SK-N-SH treated with all-trans-retinoic acid at 6 μM for 48 hours (cell line): Measurements from ENCODE around the gene PLEKHJ1.

Source experiments
- CREB5 ChIP-seq: fragments of 250-450 bp; sonication (Bioruptor Pico); IDR thresholded peaks from 2 replicates; pipeline ENCODE4 v1.5.1; 2020; ENCODE audit warnings: low read depth, mild to moderate bottlenecking, moderate library complexity
- ESRRG ChIP-seq: fragments of 250-450 bp; sonication (Bioruptor Pico); IDR thresholded peaks from 2 replicates; pipeline ENCODE4 v1.6.1; 2021; ENCODE audit warnings: mild to moderate bottlenecking
- GLIS3 ChIP-seq: fragments of 250-450 bp; sonication (Bioruptor Pico); IDR thresholded peaks from 2 replicates; pipeline ENCODE4 v1.5.0; 2020; ENCODE audit warnings: mild to moderate bottlenecking, moderate library complexity
- PATZ1 ChIP-seq: fragments of 250-450 bp; sonication (Bioruptor Pico); IDR thresholded peaks from 2 replicates; pipeline ENCODE4 v1.8.0; 2020; ENCODE audit warnings: mild to moderate bottlenecking, moderate library complexity, borderline replicate concordance
- TOX ChIP-seq: fragments of 250-450 bp; sonication (Bioruptor Pico); IDR thresholded peaks from 2 replicates; pipeline ENCODE4 v1.8.0; 2021; ENCODE audit warnings: mild to moderate bottlenecking, moderate library complexity, borderline replicate concordance
- ZC3H10 ChIP-seq: fragments of 250-450 bp; sonication (Bioruptor Pico); IDR thresholded peaks from 2 replicates; pipeline ENCODE4 v1.5.1; 2021; ENCODE audit warnings: mild to moderate bottlenecking, moderate library complexity
- ZFP3 ChIP-seq: fragments of 250-450 bp; sonication (Bioruptor Pico); IDR thresholded peaks from 2 replicates; pipeline ENCODE4 v1.5.0; 2020; ENCODE audit warnings: mild to moderate bottlenecking, moderate library complexity
- ZFP30 ChIP-seq: fragments of 450-650 bp; formaldehyde crosslinking; IDR thresholded peaks from 2 replicates; pipeline ENCODE4 v1.5.0; 2022; ENCODE audit warnings: mild to moderate bottlenecking, moderate library complexity

DNA sequence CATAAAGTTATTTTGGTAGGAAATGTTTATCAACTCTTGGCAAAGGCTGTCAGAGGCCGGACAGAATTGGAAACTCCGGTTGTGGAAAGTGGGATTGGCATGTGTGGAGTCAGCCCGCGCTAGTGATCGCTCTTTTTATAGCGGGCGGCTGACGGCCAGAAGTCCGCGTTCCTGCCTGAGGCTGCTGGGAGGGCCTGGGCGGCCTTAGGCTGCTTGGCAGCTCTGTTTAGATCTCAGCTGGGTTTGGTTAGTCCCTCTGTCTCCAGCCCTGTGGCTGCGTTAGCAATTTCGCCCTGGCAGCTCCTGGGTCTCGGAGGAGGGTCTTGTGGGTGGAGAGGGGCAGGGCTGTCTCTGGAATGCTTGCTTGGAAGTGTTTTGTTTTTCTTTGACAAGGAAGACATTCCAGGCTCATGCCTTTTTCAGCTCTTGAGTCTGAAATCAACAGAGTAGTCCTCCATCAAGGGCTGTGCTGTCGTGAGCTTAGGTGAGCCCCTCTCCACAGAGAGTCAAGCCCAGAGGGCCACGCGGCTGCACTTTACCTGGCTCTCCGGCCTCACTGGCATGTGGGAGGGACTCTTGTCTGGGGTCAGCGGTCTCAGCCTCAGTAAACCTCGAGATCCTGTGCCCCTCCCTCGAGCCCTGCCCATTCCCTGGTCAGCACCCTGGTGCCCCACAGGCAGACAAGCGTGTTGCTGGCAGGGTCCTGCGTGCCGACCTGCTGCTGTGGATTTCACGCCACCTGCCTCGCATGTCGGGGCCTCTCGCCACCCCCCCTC, 49.9 kb downstream of the PLEKHJ1 start:
- TF ChIP-seq ZFP30 (CRISPR knock-in tag) (no peak), ESRRG (CRISPR knock-in tag) (no peak), TOX (CRISPR knock-in tag) (no peak), ZFP3 (CRISPR knock-in tag) (no peak), PATZ1 (no peak), CREB5 (no peak), GLIS3 (CRISPR knock-in tag) (no peak), ZC3H10 (CRISPR knock-in tag) (no peak)
